SK-MEL-5 (cell line): Measurements from ENCODE around the gene STX1A. TPM values are rescaled to one million over a fixed set of nuclear protein-coding genes. Genes with fewer than 3 reads are reported as not detected.
"Not testable (repeated sequence)": the region's sequence is repeated elsewhere in the genome, so short reads cannot be mapped to it uniquely, and the experiment has no call there.

Experiments used
- DNase-seq: peaks from one replicate; pipeline ENCODE4 v3.0.0-alpha.2; 2016; ENCODE audit warnings: low read depth, low spot score
- in situ Hi-C: cut with HindIII; loops from 2 replicates; pipeline ENCODE4 v1.10.0; 2016; ENCODE audit warnings: low sequenced_read_pairs, high pct_unique_total_duplicates, low pct_unique_long_range_greater_than_20kb
- total RNA-seq: library from RNA; depleted of rRNA; stranded (reverse); fragments of >200 nt; shearing (Covaris generic); gene quantifications from 2 replicates; pipeline ENCODE4 v1.2.3, GENCODE V29; 2014

Gene STX1A
- total RNA-seq, 1 experiment from 2014 or later: 7.0 TPM

DNA sequence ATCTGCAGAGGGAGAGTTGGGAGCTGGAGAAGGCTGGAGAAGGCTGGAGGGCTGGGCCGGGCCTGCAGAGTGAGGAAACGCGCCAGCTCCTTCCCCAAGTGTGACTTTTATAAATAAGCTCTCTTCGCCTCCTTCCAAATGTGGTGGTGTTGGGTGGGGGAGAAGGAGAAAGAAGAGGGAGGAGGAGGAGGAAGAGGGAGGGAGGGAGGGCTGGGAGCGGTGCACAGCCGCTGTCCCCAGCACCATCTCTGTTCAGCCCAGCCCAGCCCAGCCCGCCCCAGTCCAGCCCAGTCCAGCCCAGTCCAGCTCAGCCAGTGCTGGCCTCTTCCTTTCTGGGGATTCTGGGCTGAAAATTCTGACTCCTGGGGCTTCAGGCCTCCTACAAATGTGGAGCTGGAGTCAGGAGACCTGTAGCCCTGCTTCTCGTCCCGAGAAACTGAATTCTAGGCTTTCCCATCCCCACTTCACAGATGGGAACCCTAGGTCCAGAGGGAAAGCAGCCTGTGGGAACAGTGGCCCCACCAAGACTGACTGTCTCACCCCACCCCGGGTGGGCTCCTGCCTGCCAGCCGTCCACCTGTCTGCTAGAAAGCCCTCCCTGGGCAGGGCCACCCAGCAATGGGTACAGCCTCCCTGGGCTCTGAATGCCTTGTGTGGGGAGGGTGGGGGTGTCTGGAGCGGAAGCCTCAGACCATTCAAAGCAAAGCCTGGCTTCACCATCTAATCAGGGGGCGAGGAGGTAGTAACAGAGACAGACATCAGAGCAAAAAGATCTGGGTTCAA, 2.3 kb downstream of the STX1A start:
- in situ Hi-C loops: no loop called here
- no peak for DNase-seq

DNA sequence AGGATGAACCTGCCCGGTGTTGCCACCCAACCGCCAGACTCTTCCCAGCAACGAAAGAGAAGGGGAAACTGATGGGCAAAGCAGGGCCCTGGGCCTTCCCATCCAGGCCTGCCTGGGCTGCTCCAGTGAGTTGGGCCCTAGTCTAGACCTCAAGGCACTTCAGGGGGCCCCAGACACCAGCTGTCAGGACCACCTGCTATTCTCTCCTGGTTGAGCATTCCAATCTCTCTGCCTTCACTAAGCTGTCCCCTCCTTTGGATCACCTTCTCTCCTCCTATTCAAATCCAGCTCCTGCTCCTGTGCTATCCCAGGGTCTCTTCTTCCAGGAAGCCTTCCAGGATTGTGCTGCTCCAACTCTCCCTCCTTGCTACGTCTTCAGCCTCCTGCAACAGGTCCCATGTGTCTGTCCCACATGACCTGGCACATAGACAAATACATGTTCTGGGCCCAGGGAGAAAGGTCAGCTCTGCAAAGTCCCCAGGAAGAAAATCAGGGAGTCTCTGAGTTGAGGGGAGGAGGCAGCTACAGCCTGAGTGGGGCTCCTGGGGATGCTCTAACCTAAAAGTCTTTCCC, 3.1 kb downstream of the STX1A start:
- no peak for DNase-seq
- in situ Hi-C loops: no loop called here

DNA sequence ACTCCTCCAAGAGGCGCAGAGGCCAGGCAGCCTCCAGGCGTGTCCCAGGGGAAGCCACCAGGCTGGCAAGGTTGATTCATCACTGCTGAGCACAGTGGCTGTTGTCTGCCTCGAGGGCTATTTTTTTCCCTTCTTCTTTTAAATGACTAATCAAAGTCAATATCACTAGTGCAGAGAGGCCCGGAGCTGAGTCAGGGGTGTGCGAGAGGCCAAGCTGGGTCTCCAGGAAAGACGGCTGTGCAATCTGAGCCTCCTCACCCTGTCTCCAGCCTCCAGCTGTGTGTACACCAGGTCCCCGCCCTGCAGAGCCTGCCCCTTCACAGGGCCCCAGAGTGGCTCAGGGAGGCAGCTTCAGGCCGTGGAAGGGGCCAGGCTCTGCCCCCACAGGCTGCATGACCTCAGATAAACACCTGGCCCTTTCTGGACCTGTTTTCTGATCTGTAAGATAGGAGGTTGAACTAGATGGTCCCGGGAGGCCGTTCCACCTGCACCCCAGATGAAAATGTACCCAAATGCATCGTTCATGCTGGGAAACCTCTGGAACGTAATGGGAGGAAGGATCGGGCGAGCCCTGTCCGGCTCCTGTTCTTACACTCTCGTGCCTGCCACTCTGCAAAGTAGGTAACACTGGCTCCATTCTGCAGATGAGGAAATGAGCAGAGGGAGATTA, 3.7 kb downstream of the STX1A start:
- DNase-seq: peak; percentile 33
- in situ Hi-C loops: no loop called here

DNA sequence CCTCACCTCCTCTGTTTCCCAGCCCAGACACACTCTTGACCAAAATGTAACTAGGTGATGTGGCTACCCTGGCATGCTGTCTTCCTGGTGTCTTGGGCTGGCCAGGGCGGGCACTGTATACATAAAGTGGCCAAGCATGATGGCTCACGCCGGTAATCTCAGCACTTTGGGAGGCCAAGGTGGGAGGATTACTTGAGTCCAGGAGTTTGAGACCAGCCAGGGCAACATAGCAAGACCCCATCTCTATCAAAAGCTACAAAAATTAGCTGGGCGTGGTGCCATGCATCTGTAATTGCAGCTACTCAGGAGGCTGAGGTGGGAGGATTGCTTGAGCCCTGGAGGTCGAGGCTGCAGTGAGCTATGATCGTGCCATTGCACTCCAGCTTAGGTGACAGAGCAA, 6.2 kb downstream of the STX1A start:
- in situ Hi-C loops, DNase-seq: not testable (repeated sequence)

DNA sequence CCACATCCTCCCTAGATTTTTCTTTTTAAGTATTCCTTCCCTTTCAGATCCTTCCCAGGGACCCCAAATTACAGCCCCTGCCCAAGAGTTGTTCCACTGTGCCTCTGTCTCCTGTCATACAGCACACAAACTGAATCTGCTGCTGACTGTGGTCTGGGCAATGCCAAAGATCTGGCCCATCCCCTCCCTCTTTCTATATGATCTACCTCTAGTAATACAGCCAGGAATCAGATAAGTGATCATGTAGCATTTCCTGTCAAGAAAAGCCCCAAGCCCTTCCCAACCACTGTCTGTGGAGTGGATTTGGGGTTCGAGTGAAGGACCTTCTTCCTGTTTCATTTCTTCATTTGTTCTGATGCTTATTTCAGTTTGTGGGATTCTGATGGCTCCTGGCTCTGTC, 6.7 kb downstream of the STX1A start:
- in situ Hi-C loops: no loop called here

DNA sequence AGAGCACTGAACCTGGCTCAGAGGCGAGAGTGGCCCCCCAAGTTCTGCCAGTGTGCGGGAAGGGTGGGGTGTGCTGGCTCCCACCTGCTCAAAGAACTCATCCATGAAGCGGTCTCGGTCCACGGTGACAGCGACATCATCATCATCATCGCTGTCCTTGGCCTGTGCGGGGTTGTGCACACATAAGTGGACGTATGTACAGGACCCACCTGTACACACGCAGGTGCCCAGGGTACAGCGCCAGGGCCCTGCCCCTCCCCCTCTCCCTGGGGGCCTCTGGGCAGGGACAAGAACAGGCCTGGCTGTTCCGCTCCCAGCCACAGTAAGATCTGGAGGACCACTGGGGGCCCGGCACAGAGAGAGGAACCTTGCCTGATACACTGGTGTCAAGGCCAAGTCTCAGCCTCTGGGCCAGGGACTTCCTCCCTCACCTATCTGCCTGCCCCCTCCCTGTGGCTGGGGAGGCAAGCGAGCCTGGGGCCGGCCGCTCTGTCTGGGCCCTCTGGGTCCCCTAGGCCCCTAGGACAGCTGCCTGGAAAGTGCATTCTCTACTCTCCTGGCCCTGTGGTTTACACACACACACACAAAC, 10.4 kb downstream of the STX1A start:
- DNase-seq: no peak
- in situ Hi-C loops: no loop called here

More for the DNA sequence above, 6.7 kb downstream of the STX1A start:
- DNase-seq: no peak

DNA sequence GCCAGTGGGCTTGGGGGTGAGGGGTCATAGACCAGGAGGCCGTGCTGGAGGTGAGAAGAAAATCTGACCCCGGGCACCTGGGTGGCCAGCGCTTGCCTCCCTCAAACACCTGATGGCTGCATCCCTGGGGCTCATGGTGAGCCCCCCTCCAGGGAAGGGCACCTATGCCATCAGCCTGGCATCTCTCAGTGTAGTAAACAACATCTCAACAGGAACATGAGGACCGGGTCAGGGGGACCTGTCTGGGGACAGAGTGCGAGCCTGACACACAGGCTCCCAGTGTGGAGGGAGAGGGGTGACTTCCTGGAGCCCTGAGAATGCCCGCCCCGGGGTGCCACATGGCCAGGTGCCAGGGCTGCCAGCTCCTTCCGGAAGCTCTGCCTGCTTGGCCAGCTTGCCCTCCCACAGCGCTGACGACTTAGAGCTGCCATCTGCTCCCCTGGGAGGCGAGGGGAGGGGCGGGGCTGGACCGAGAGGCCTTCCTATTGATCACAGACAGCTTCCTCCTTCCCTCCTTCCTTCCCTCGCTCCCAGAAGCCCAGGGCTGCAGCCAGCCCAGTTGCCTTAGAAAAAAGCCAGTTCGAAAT, 12.3 kb downstream of the STX1A start:
- in situ Hi-C loops: no loop called here
- no peak for DNase-seq

DNA sequence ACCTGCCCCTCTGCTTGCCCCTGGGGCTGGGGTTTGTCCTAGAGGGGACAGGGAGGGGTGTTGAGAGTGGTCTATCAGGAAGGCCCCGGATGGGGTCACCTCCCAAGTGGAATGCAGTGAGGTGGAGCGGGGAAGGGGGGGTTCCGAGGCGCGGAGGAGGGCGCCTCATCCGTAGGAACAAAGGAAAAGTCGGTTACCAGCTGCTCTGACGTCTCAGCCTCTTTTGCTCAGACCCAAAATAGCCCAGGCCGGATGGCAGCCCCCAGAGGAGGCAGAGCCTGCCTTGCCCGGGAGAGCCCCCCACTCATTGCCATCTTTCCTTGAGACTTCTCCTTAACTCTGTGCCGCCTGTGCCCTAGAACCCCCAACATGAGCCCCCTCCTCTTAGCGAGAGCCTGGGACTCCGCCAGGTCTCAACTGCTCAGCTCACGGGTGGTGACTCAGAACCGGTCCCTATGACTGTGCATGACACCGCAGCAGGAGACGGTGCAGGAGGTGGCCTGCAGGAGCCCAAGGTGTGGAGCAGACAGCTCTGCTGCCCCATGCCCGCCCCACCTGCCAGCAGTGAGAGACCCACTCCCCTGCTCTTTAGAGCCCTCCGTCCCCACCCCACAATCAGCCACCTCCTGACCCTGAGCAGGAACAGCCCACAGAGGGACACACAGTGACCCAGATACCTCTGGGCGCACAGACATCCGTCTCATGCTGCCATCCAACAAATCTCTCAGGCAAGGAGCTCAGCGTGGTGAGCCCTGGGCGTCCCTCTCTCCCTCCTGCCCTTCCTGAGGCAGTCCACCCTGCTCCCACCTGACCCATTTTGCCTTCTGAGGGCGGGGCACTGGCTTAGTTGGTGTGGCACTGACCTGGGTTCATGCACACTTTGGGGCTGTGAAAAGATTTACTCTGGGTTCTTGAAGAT, 13.1 kb downstream of the STX1A start:
- in situ Hi-C loops: no loop called here
- no peak for DNase-seq

DNA sequence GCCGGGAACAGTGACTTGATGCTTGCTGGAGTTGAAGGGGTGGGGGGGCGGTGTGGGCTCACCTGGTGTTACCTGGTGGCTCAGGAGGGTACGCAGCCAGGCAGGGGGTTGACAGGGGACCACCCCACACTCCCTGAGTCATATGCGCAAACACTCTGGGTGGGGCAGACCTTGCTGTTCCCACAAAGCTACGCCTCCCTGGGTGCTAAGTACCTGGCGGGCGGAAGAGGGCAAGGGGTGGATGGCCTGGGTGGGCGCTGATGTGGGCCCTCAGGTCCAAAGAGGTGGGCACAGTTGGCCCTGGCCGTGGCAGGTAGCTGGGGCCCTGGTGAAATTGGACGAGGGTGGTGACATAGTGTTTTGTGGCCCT, 13.9 kb downstream of the STX1A start:
- DNase-seq: no peak
- in situ Hi-C loops: no loop called here

DNA sequence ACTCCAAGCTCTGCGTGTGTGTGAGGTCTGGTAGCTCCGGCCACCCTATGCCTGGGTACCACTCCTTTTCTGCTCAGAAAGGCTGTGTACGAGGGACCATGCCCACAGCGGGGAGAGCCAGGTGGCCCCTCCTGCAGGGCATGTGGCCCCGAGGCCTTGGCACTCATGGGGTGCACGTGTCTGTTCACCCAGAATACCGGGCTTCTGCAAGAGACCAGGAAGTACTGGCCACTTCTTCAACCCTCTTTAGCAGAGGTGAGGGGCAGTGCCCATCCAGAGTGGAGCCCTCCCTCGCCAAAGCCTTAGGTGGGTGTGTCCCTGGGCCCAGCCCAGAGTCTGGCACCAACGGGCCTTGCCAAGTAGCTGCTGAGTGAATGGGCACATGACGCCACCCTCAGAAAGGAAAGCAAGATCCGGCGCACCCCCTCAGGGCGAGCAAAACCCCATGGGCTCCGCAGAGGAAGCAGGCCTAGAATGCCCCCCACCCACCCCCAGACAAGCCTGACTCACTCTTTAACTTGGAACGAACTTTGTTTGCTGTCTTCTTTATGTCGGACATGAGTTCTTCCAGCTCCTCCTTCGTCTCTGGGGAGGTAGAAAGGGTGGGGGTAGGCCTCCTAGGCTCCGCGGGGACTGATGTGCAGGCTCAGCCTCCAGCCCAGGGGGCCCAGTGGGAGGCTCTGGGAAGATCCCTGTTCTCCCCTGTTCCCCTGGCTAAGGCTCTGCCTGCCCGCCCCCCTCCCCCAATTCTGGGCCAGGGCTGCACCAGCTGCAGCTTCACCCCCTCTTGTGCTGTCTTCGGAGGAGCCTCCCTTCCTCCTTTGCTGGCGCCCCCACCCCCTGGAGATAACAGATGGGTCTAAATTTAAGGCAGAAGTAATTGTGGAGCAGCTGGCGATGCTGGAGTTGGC, 14.6 kb downstream of the STX1A start:
- in situ Hi-C loops: no loop called here
- DNase-seq: no peak

DNA sequence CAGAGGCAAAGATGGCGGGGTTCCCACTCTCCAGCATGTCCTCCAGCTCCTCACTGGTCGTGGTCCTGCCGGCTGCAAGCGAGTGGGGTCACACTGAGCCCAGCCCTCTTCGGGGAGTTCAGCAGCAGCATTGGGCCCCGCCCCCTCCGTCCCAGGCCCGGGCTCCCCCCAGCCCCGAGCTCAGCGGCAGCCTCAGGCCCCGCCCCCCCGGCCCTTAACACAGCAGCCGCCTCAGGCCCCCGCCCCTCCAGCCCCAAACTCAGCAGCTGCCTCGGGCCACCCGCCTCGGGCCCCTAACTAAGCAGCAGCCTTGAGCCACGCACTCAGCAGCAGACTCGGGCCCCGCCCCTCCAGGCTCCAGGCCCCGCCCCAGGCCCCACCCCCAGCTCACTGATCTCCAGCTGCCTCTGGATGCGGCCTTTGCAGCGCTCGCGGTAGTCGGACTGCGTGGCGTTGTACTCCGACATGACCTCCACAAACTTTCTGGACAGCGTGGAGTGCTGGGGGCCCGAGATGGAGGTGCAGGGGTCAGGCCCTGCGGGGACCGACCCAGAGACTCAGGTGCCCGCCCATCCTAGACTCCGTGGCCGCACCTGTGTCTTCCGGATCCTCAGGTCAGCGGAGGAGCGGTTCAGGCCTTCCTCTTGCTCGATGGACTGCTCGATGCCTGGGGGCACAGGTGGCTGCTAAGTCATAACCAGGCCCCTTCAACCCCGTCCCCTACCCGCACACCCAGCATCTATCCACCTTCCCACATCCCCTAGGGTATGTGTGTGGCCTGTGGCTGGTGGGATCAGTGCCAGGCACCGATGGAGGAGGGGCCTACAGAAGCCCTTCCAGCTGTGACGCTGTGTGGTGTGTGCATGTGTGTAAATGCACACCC, 15.5 kb downstream of the STX1A start:
- no peak for DNase-seq
- in situ Hi-C loops: no loop called here

DNA sequence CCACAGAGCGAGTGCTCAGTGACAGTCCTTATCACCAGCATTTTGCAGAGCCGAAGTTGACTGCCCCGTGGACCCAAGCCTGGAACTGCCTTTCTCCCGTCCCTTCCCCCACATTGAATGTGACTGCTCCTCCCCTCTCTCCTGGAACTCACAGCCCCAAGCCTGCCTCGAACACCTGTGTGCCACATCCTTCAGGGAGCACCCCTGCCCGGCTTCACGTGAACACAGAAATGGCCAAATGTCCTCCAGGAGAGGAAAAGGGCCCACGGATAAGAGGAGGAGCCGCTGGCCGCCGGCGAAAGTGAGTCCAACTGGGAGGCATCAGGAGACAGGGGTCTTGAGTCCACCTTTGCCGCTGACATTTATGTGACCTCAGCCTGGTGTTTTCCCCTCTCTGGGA, 16.2 kb downstream of the STX1A start:
- in situ Hi-C loops: no loop called here
- no peak for DNase-seq

DNA sequence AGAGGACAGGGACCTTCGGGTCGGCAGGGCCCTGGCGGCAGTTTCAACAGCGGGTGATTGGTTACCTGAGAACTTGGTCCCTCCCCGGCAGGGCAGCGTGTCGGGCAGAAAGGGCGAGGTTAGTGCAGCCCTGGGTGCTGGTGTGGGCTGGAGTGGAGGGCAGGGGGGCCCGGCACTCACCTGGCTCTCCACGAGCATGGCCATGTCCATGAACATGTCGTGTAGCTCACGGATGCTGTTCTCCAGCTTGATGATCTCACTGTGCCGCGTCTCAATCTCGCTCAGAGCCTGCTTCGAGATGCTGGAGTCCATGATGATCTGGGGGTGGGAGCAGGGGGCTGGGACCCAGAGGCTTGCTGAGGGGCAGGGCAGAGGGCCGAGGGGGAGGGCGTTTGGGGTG, 16.8 kb downstream of the STX1A start:
- no peak for DNase-seq
- in situ Hi-C loops: no loop called here

DNA sequence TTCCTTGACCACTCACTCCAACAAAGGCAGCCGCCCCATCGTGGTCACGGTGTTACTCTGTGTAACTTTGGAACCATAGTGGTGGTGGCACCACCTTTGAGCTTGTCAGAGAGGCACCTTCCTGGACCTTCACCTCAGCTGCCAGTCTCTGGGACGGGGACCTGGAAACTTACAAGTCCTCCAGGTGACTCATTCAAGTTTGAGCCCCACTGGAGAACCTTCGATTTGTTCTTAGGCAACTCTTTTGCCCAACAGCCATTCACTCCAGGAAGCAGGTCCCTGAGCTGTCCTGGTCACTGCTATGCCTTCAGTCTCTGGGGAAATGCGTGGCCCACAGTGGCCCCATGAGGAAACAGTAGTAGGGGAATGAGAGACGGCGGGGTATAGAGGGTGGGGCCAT, 17.2 kb downstream of the STX1A start:
- DNase-seq: no peak
- in situ Hi-C loops: no loop called here

DNA sequence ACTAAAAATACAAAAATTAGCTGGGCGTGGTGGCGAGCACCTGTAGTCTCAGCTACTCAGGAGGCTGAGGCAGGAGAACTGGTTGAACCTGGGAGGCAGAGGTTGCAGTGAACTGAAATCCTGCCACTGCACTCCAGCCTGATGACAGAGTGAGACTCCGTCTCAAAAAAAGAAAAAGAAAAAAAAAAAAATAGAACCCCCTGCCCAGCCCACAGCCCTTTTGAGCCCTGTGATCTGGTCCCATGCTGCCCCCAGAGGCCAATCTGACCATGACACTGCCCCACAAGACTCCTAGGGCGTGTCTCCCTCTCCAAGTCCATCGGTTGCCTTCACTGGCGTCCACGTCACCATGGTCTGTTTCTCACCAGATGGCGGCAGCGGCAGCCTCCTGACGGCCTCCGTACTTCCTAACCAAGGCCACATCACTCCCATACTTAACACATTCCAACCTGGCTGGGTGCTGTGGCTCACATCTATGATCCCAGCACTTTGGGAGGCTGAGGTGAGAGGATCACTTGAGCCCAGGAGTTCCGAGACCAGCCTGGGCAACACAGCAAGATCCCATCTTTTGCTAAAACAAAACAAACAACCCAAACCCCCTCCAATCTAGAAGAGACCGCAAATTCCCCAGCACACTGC, 18.0 kb downstream of the STX1A start:
- in situ Hi-C loops: no loop called here
- peak; percentile 87 for DNase-seq
